Sigmoid colon (tissue), 4 donors: ENCODE data around the gene CDC27.

ENCODE experiments used
- EP300 ChIP-seq, 4 donors: sonication (generic); formaldehyde crosslinking; IDR thresholded peaks; one replicate each; pipeline ENCODE4 v1.6.1; 2017; ENCODE audit warnings: antibody characterized with exemption in 4 of 4
- POLR2A ChIP-seq, 2 donors: fragments of 450-650 bp; IDR thresholded peaks; one replicate each; pipeline ENCODE4 v1.6.1; 2016; ENCODE audit warnings: antibody characterized with exemption in 2 of 2, mild to moderate bottlenecking in 2 of 2, moderate library complexity in 2 of 2
- POLR2AphosphoS5 ChIP-seq, 4 donors: sonication (generic); formaldehyde crosslinking; IDR thresholded peaks; one replicate each; pipeline ENCODE4 v1.6.1; 2017; ENCODE audit warnings: antibody characterized with exemption in 4 of 4
- TF ChIP-seq, protein P1 (sequence below), 4 experiments: fragments of 450-650 bp in 3 of 4; fragments of 200-600 bp in 1 of 4; IDR thresholded peaks; one replicate each; pipeline ENCODE4 v1.5.1; 2016 to 2019; ENCODE audit warnings: antibody characterized with exemption in 4 of 4, mild to moderate bottlenecking in 3 of 4, moderate library complexity in 2 of 4

DNA sequence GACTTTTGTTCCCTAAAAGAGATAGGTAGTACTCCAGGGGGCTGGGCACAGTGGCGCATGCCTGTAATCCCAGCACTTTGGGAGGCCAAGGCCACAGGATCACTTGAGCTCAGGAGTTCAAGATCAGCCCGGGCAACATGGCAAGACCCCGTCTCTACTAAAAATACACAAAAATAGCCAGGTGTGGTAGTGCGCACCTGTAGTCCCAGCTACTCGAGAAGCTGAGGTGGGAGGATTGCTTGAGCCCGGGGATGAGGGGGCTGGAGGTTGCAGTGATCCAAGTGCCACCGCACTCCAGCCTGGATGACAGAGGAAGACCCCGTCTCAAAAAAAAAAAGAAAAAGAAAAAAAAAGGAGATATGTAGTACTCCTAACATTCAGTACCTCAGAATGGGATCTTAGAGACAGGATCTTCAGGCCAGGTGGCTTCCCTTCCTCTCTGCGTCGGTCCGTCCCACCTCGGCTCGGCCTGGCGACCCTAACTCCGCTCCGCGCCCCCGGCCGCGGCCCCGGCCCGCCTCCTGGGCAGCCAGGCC is 89.6 kb downstream of the CDC27 start:
- TF ChIP-seq, protein P1, sequence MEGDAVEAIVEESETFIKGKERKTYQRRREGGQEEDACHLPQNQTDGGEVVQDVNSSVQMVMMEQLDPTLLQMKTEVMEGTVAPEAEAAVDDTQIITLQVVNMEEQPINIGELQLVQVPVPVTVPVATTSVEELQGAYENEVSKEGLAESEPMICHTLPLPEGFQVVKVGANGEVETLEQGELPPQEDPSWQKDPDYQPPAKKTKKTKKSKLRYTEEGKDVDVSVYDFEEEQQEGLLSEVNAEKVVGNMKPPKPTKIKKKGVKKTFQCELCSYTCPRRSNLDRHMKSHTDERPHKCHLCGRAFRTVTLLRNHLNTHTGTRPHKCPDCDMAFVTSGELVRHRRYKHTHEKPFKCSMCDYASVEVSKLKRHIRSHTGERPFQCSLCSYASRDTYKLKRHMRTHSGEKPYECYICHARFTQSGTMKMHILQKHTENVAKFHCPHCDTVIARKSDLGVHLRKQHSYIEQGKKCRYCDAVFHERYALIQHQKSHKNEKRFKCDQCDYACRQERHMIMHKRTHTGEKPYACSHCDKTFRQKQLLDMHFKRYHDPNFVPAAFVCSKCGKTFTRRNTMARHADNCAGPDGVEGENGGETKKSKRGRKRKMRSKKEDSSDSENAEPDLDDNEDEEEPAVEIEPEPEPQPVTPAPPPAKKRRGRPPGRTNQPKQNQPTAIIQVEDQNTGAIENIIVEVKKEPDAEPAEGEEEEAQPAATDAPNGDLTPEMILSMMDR (IDR thresholded peaks at IDR 0.05), result no peak
- TF ChIP-seq POLR2A (IDR thresholded peaks at IDR 0.05) (no peak), EP300 (IDR thresholded peaks at IDR 0.05) (no peak), POLR2AphosphoS5 (IDR thresholded peaks at IDR 0.05) (no peak)
